Measurements from ENCODE around the gene PSMB1.
A peak's percentile ranks its signal among the peaks of the same experiment; 100 is the strongest.

DNA sequence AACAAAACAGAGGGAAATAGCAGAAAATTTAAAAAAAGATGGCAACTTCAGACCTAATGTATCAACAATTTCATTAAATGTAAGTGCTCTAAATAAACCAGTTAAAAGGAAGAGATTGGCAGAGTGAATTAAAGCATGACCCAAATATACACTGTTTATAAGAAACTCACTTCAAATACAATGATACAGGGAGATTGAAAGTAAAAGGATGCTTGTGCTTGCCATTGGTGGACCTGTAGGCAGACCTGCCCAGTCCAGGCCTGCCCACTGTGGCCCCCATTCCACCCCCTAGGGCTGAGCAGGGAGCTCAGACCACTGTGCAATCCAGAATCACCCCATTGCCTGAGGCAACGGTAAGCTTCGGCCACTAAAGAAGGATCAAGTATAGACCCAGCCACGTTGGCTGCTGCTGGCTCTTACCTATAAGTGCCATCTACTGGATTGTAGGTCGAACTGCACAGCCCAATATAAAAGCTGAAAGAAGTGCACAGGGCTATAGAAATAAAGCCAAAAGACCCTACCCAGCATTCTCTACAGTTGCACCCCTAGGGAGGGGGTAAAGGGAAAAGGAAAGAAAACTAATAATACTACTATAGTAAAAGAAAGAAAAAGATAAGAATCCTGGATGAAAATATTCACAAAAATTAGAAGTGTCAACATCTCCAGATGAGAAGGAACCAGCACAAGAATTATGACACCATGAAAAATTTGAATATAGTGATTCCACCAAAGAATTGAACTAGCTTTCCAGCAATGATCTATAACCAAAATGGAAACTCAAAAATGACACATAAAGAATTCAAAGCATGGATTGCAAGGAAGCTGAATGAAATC lies 36.1 kb downstream of the PSMB1 start:
- no peak for TF ChIP-seq POLR2AphosphoS5 (IDR thresholded peaks at IDR 0.05; ENCODE audit: insufficient read depth, low read depth, low read length)
- TF ChIP-seq, protein P1, sequence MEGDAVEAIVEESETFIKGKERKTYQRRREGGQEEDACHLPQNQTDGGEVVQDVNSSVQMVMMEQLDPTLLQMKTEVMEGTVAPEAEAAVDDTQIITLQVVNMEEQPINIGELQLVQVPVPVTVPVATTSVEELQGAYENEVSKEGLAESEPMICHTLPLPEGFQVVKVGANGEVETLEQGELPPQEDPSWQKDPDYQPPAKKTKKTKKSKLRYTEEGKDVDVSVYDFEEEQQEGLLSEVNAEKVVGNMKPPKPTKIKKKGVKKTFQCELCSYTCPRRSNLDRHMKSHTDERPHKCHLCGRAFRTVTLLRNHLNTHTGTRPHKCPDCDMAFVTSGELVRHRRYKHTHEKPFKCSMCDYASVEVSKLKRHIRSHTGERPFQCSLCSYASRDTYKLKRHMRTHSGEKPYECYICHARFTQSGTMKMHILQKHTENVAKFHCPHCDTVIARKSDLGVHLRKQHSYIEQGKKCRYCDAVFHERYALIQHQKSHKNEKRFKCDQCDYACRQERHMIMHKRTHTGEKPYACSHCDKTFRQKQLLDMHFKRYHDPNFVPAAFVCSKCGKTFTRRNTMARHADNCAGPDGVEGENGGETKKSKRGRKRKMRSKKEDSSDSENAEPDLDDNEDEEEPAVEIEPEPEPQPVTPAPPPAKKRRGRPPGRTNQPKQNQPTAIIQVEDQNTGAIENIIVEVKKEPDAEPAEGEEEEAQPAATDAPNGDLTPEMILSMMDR (IDR thresholded peaks at IDR 0.05; ENCODE audit: extremely low read depth in 1 of 2, insufficient read depth in 1 of 2, low read depth in 1 of 2, low read length in 2 of 2) = peak; percentile 60 to 76
- TF ChIP-seq POLR2A (IDR thresholded peaks at IDR 0.05; ENCODE audit: low read depth, low read length) = no peak
- no peak for TF ChIP-seq GATA2 (IDR thresholded peaks at IDR 0.05; ENCODE audit: insufficient read depth, insufficient read length, low read depth, low read length)
- TF ChIP-seq JUN (IDR thresholded peaks at IDR 0.05; ENCODE audit: borderline replicate concordance, insufficient read depth, insufficient read length, low read depth) = no peak
- TF ChIP-seq, protein P2, sequence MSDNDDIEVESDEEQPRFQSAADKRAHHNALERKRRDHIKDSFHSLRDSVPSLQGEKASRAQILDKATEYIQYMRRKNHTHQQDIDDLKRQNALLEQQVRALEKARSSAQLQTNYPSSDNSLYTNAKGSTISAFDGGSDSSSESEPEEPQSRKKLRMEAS (IDR thresholded peaks at IDR 0.05; ENCODE audit: insufficient read depth, insufficient read length) = no peak
- TF ChIP-seq EZH2 (IDR thresholded peaks at IDR 0.05; ENCODE audit: borderline replicate concordance, low read depth, low read length, severe bottlenecking) = peak; percentile 1
- TF ChIP-seq FOS (IDR thresholded peaks at IDR 0.05; ENCODE audit: borderline replicate concordance, insufficient read depth, low read length) = no peak
